ENCODE data around the gene TFDP1.

Gene TFDP1

GRCh38 chr13:113598481-113598880, 13.9 kb downstream of the TFDP1 start:
- DNase-seq (ENCODE audit: low spot score): no peak

DNA sequence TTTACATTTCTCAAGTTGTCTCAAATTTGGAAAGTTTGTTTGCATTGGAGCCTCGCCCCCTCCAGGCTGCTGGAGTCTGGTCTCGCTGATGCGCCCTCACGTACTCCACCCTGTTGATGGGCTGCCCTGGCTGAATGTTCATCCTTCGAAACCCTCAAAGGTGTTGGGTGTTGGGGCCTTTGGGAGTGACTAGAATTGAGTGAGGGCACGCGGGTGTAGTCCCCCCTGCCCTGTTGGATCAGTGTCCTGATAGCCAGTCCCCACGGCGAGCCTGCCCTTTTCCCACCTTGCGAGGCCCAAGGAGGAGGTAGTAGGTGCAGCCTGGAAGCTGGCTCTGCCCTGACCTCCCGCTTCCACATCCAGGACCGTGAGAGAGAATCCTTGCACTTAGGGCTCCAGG, 14.8 kb downstream of the TFDP1 start:
- no peak for DNase-seq (ENCODE audit: low spot score)

DNA sequence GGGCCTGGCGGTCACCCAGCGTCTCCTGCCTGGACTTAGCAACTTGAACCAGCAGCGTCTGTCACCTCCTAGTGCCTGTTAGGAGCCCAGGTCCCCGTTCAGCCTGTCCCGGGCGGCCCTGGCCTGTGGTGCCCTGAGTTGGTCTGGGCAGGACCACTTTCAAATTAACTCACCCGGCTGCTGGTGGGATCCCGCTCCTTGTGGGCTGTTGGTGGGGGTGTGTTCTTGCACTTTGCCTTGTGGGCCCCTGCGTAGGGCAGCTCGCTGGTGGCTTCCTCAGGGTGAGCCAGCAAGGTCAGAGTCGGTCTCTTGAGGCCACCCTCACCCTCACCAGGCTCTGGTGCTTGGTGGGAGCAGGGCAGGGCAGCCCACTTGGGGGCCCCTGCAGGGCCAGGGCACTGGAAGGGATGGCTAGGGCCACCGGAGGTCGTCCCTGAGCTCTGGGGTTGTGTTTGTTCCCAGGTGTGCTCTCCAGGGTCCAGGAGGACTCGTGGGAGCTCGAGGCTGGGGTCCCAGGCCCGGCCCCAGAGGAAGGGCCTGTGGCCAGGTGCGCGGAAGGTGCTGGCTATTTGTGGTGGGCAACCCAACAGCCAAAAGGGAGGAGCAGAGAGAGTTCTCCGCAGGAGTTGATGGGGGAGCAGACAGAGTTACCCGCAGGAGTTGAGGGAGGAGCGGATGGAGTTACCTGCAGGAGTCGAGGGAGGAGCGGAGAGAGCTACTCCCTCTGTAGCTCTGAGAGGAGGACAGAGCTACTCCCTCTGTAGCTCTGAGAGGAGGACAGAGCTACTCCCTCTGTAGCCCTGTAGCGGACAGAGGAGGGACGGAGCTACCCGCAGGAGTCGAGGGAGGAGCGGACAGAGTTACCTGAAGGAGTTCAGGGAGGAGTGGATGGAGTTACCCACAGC, 16.9 kb downstream of the TFDP1 start:
- no peak for DNase-seq (ENCODE audit: low spot score)

DNA sequence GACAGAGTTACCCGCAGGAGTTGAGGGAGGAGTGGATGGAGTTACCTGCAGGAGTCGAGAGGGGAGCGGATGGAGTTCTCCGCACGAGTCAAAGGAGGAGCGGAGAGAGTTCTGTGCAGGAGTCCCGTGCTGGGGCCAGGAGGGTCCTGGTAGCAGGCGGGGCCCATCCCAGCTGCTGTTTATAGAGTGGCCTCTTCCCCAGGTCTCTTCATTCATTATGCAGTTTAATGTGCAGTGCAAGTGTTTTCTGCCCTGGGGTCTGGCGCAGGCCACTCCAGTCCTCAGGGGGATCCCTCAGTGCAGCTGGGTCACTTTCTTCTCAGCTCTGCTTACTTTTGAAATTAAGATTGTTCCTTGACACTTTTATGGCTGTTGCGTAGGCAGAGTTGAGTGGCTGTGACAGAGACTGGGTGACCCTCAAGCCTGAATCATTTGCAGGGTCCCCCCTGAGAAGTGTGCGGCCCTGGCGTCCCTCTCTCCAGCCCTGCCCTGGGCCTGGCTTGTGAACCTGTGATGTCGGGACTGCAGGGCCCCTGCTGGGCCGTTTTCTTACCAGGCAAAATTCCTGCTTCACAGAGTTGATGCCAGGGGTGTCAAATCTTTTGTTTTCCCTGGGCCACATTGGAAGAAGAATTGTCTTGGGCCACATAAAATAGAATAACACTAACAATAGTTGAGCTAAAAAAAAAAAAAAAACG, 17.9 kb downstream of the TFDP1 start:
- no peak for DNase-seq (ENCODE audit: low spot score)

GRCh38 chr13:113603116-113603710, 18.7 kb downstream of the TFDP1 start:
- DNase-seq (ENCODE audit: low spot score): no peak

GRCh38 chr13:113604186-113604585, 19.6 kb downstream of the TFDP1 start:
- no peak for DNase-seq (ENCODE audit: low spot score)

GRCh38 chr13:113605461-113605860, 20.9 kb downstream of the TFDP1 start:
- no peak for DNase-seq (ENCODE audit: low spot score)

DNA sequence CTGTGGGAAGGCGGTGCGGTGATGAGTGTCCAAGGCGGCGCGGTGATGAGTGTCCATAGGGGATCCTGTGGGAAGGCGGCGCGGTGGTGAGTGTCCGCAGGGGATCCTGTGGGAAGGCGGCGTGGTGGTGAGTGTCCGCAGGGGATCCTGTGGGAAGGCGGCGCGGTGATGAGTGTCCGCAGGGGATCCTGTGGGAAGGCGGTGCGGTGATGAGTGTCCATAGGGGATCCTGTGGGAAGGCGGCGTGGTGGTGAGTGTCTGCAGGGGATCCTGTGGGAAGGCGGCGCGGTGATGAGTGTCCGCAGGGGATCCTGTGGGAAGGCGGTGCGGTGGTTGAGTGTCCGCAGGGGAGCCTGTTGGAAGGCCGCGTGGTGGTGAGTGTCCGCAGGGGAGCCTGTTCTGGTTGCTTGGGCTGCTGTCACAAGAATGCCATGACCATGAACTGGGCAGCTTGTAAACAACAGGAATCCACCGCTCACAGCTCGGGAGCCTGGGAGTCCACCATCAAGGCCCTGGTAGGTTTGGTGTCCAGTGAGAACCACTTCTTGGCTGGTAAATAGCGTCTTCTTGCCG, 21.4 kb downstream of the TFDP1 start:
- no peak for DNase-seq (ENCODE audit: low spot score)

DNA sequence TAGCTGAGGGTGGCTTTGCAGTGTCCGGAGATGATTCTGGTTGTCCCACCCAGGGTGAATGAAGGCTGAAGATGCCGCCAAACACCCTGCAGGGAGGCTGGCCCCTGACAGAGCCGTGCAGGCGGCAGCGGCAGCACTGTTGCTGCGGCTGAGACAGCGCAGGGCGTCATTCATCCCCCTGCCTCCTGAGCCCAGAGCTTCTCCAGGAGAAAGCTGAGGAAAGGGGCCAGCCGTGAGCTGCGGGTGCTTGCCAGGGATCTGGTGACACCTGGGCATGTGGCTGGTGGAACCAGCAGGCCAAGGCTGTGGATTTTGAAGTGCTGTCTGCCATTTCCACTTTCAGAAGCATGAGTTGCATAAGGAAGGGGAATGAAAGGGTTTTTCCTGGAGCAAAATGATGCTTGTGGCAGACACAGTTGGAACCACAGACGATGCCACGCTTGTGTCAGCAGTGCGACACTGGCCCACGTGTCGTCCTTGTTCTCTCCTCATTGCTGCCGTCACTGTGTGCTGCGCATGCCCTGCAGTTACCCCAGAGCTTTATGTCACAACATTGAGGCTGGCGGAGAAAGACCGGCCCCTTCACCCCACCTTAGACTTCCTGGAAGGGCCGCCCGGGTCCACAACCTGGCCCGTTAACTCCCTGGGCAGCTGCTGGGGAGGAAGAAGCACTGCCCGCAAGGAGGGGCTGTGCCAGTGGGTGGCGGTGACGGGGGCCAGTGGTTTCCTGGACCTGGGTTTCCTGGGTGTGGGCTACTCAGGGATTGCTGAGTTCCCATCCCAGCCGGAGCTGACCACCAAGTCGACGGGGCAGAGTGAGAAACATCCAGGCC, 22.7 kb downstream of the TFDP1 start:
- DNase-seq (ENCODE audit: low spot score): no peak

DNA sequence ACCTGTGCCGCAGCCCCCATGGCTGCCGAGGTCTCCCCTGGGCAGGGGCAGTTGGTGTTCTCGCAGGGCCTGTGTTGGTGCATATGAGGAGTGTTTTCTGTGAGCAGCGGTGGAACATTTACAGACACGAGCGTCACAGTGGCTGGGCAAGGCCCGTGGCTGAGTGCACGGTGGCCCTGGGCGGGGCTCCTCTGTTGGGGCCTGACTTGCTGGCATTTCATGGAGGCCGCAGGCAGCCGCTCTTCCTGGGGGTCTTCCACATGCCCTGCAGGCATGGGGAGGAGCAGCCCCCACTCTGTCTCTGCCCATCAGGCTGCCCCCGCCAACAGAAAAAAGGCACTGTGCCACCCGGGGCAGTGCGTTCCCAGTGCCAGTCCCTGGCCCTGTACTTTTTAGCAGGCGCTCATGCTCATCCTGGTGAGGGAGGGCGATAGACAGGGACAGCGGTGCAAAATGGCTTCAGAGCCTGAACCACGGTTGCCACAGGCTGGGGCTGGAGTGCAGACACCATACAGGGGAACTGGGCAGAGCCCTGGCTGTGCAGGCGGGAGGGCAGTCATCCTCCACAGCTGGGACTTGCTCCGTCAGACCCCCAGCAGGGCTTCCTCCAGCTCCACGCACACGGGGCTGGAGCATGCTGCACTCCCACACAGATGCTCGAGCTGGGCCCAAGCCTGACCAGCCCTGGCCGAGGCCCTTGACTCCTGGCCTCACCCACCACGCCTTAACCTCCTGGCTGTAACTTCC, 23.5 kb downstream of the TFDP1 start:
- no peak for DNase-seq (ENCODE audit: low spot score)

GRCh38 chr13:113608967-113609533, 24.5 kb downstream of the TFDP1 start:
- DNase-seq (ENCODE audit: low spot score): no peak

DNA sequence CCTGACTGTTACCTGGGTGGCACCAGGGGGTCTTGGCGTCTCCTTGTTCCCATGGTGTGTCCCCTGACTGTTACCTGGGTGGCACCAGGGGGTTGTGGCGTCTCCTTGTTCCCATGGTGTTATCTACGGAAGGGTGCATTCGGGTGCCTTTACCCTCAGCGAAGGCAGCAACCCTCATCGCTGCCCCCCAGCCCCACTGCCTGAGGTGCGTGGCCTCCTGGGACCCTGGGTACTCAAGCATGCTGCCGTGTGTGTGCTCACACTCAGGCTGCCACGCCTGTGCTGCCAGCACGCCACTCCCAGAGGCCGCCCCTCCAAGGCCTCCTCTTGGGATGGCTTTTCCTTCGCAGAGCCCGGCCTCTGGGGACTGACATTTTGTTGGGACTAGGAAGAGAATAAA, 25.1 kb downstream of the TFDP1 start:
- DNase-seq (ENCODE audit: low spot score): no peak

- DNase-seq (ENCODE audit: low spot score): no peak
Measured at GRCh38 chr13:113610266-113610665, 25.7 kb downstream of the TFDP1 start.

DNA sequence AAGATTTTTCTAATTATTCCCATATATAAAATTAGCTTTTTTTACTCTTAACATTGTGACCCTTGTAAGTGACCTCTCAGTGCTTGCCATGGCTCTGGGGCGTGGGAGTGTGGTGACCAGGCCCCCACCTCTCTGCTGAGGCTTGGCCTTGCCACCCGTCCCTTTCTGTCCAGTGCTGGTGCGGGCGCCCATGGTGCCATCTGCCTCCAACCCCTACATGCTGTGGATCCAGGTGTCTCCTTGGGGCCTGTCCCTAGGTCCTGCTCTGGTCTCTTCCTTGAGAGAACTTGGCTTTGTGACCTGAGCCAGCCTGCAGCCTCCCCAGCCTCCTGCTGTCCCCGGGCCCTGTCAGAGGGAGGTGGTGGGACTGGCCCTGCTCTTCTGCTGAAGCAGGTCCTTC, 27.4 kb downstream of the TFDP1 start:
- DNase-seq (ENCODE audit: low spot score): no peak

DNA sequence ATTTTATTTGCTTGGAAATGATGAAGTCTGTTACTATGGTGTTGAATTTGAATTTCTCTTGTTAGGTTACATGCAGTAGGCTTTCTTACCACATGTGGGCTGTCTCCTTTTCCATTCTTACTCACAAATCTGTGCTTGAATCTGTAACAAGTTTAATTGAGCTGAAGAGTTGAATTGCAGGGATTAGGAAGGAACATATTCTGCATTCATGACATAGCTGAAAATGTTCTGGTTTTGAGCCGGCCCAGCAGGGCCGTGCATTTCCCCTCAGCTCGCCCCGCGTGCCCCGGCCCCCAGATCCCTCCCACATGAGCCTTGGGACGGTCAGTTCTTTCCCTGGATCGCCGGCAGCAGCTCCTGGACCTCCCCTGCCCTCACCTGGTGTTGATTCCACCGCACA, 28.1 kb downstream of the TFDP1 start:
- no peak for DNase-seq (ENCODE audit: low spot score)

DNA sequence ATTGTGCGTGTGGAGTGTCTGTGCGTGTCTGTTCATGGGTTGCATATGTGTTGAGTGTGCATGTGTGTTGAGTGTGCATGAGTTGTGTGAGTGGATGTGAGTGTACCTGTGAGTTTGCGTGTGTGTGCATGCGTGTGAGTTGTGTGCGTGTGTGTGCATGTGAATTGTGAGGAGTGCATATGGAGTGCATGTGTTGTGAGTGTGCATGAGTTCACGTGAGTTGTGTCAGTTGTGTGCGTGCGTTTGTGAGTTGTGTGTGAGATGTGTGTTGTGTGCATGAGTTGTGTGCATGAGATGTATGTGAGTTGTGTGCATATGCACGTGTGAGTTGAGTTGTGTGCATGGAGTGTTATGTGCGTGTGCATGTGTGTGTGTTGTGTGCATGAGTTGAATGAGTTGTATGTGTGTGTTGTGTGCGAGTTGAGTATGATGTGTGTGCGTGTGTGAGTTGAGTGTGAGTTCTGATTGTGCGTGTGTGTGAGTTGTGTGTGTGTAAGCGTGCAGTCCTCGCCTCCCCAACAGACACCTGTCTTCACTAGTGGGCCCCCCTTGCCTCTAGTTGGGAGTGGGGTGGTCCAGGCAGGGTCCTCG, 29.3 kb downstream of the TFDP1 start:
- DNase-seq (ENCODE audit: low spot score): no peak

- DNase-seq (ENCODE audit: low spot score): no peak
Measured at GRCh38 chr13:113616281-113616906, 31.8 kb downstream of the TFDP1 start.

GRCh38 chr13:113616991-113617749, 32.6 kb downstream of the TFDP1 start:
- DNase-seq (ENCODE audit: low spot score): no peak

- no peak for DNase-seq (ENCODE audit: low spot score)
Measured at GRCh38 chr13:113617961-113618360, 33.4 kb downstream of the TFDP1 start.
